C4-2B (cell line): ENCODE data around the gene SPECC1.
"Not testable (repeated sequence)": the region's sequence is repeated elsewhere in the genome, so short reads cannot be mapped to it uniquely, and the experiment has no call there.

Experiments used
- H3K27ac ChIP-seq: fragments of 450-650 bp; 2 replicates; pipeline ENCODE4 v1.5.1; 2017
- CTCF ChIP-seq: fragments of 450-650 bp; conservative IDR thresholded peaks from 2 replicates; pipeline ENCODE4 v1.5.1; 2017; ENCODE audit warnings: mild to moderate bottlenecking
- ZFX ChIP-seq: fragments of 450-650 bp; IDR thresholded peaks from 2 replicates; pipeline ENCODE4 v1.6.1; 2017

Gene SPECC1

GRCh38 chr17:20256144-20256543 lies 247.0 kb downstream of the SPECC1 start:
- H3K27ac ChIP-seq: no peak overlapping the region
- no peak for TF ChIP-seq ZFX

- no peak overlapping the region for H3K27ac ChIP-seq
- TF ChIP-seq CTCF: no peak
Observed at GRCh38 chr17:20257008-20257407, 247.8 kb downstream of the SPECC1 start.

GRCh38 chr17:20257798-20258197 lies 248.6 kb downstream of the SPECC1 start:
- TF ChIP-seq ZFX (no peak), CTCF (no peak)
- no peak overlapping the region for H3K27ac ChIP-seq

- TF ChIP-seq CTCF: no peak
- TF ChIP-seq ZFX: no peak
- no peak overlapping the region for H3K27ac ChIP-seq
Observed at GRCh38 chr17:20259668-20260067, 250.5 kb downstream of the SPECC1 start.

GRCh38 chr17:20260268-20260667 lies 251.1 kb downstream of the SPECC1 start:
- H3K27ac ChIP-seq: no peak overlapping the region
- no peak for TF ChIP-seq CTCF
- no peak for TF ChIP-seq ZFX

- no peak for TF ChIP-seq ZFX
- no peak for TF ChIP-seq CTCF
- no peak overlapping the region for H3K27ac ChIP-seq
Observed at GRCh38 chr17:20262226-20263114, 253.3 kb downstream of the SPECC1 start.

GRCh38 chr17:20263115-20263433 lies 253.9 kb downstream of the SPECC1 start:
- H3K27ac ChIP-seq: not testable (repeated sequence)

- TF ChIP-seq ZFX: no peak
- no peak for TF ChIP-seq CTCF
Observed at GRCh38 chr17:20263595-20263994, 254.4 kb downstream of the SPECC1 start.

More at GRCh38 chr17:20263595-20263994, 254.4 kb downstream of the SPECC1 start:
- no peak overlapping the region for H3K27ac ChIP-seq
